H1 (cell line): Measurements from ENCODE around the gene ABCA5. TPM values are rescaled to one million over a fixed set of nuclear protein-coding genes. Genes with fewer than 3 reads are reported as not detected.

Experiments used
- CTCF ChIA-PET: fragments of 300-600 bp; sonication (Branson Sonifier 250); formaldehyde crosslinking; loops from one replicate; lab custom pipeline; 2021; ENCODE audit not compliant: partially characterized antibody; lab: Charles Lee
- POLR2A ChIA-PET: fragments of 300-600 bp; sonication (Branson Sonifier 250); formaldehyde crosslinking; loops from one replicate; lab custom pipeline; 2021; ENCODE audit warnings: inconsistent platforms; ENCODE audit not compliant: partially characterized antibody; lab: Charles Lee
- DNase-seq, 2 experiments: peaks; one replicate each; pipeline versions ENCODE4 v3.0.0 to v3.0.0-alpha.2; 2010 to 2022; ENCODE audit warnings: low spot score in 2 of 2, low read depth in 1 of 2, mixed read lengths in 1 of 2
- FAIRE-seq: peaks from 2 replicates; lab custom pipeline; 2011; peaks lifted over from hg19 to GRCh38; lab: Jason Lieb, UNC
- H2AFZ ChIP-seq: 2 replicates; pipeline ENCODE4 v1.8.1; 2012; ENCODE audit warnings: low read length, inconsistent platforms
- H2AK5ac ChIP-seq: 2 replicates; pipeline ENCODE4 v1.6.1; 2013; ENCODE audit warnings: low read depth, low read length
- H2BK120ac ChIP-seq: replicated peaks from 2 replicates; pipeline ENCODE3; 2013; ENCODE audit warnings: low read depth, low read length, inconsistent platforms
- H2BK12ac ChIP-seq: 2 replicates; pipeline ENCODE4 v1.6.1; 2013; ENCODE audit warnings: low read depth, low read length
- H2BK15ac ChIP-seq: 2 replicates; pipeline ENCODE4 v1.6.1; 2013; ENCODE audit warnings: low read length
- H2BK20ac ChIP-seq: 2 replicates; pipeline ENCODE4 v1.6.1; 2013; ENCODE audit warnings: low read length
- H2BK5ac ChIP-seq: 2 replicates; pipeline ENCODE4 v1.6.1; 2013; ENCODE audit warnings: low read depth, low read length
- H3K14ac ChIP-seq: 2 replicates; pipeline ENCODE4 v1.6.1; 2013; ENCODE audit warnings: inconsistent platforms; ENCODE audit not compliant: insufficient read length
- H3K18ac ChIP-seq: 2 replicates; pipeline ENCODE4 v1.6.1; 2013; ENCODE audit warnings: low read length; ENCODE audit errors: extremely low read depth
- H3K23ac ChIP-seq: 2 replicates; pipeline ENCODE4 v1.6.1; 2013; ENCODE audit warnings: inconsistent platforms; ENCODE audit not compliant: insufficient read length
- H3K23me2 ChIP-seq: 2 replicates; pipeline ENCODE4 v1.6.1; 2013; ENCODE audit warnings: low read depth, low read length
- H3K27ac ChIP-seq: 2 replicates; pipeline ENCODE4 v1.6.1; 2011; ENCODE audit warnings: low read depth, low read length, inconsistent platforms
- H3K27me3 ChIP-seq, 4 experiments: replicated peaks in 1 of 4; 1 replicate in 1 of 4; 2 replicates in 3 of 4; pipeline versions ENCODE4 v1.6.1 to v1.8.1; 2011 to 2013; ENCODE audit warnings: low read length in 3 of 4, mild to moderate bottlenecking in 3 of 4, inconsistent platforms in 2 of 4, mixed read lengths in 2 of 4, moderate library complexity in 1 of 4; ENCODE audit not compliant: control insufficient read depth in 3 of 4, insufficient read depth in 3 of 4; ENCODE audit errors: extremely low read depth in 1 of 4
- H3K36me3 ChIP-seq, 4 experiments: 2 replicates each; pipeline versions ENCODE4 v1.6.1 to v1.8.1; 2011 to 2013; ENCODE audit warnings: mild to moderate bottlenecking in 4 of 4, low read length in 3 of 4, moderate library complexity in 2 of 4, control low read depth in 1 of 4, inconsistent platforms in 1 of 4; ENCODE audit not compliant: insufficient read depth in 4 of 4, control insufficient read depth in 2 of 4
- H3K4ac ChIP-seq: replicated peaks from 2 replicates; pipeline ENCODE3; 2013; ENCODE audit warnings: low read length, low read depth, mixed read lengths, inconsistent platforms; ENCODE audit not compliant: insufficient read length
- H3K4me1 ChIP-seq, 4 experiments: replicated peaks in 1 of 4; 1 replicate in 1 of 4; 2 replicates in 3 of 4; pipeline versions ENCODE4 v1.6.1 to v1.8.1; 2011 to 2013; ENCODE audit warnings: low read length in 3 of 4, inconsistent platforms in 2 of 4, mixed read lengths in 1 of 4; ENCODE audit not compliant: insufficient read depth in 4 of 4, control insufficient read depth in 3 of 4
- H3K4me2 ChIP-seq, 2 experiments: 2 replicates each; pipeline versions ENCODE4 v1.6.1 to v1.8.1; 2011 to 2013; ENCODE audit warnings: low read depth in 2 of 2, low read length in 2 of 2, control low read depth in 1 of 2, inconsistent platforms in 1 of 2, mild to moderate bottlenecking in 1 of 2; ENCODE audit not compliant: insufficient read depth in 1 of 2
- H3K4me3 ChIP-seq, 4 experiments: fragments of 200-600, 300-600 bp in 1 of 4; sonication (generic), shearing (Covaris generic), sonication (Bioruptor Twin) in 1 of 4; 2 replicates each; pipeline versions ENCODE4 v1.5.1 to v1.8.1; 2011 to 2016; ENCODE audit warnings: low read length in 4 of 4, low read depth in 3 of 4, control low read depth in 2 of 4, inconsistent platforms in 2 of 4, mild to moderate bottlenecking in 2 of 4, mixed read lengths in 1 of 4, moderate library complexity in 1 of 4; ENCODE audit not compliant: insufficient read depth in 2 of 4; ENCODE audit errors: extremely low read depth in 1 of 4
- H3K56ac ChIP-seq: replicated peaks from 2 replicates; pipeline ENCODE3; 2013; ENCODE audit warnings: low read depth, mild to moderate bottlenecking, mixed read lengths, low read length, inconsistent platforms; ENCODE audit not compliant: insufficient read length
- H3K79me1 ChIP-seq: 2 replicates; pipeline ENCODE4 v1.6.1; 2013; ENCODE audit warnings: low read depth, low read length, control low read depth
- H3K79me2 ChIP-seq, 2 experiments: 2 replicates each; pipeline versions ENCODE4 v1.6.1 to v1.8.1; 2012 to 2013; ENCODE audit warnings: low read length in 2 of 2, mild to moderate bottlenecking in 2 of 2, inconsistent platforms in 1 of 2; ENCODE audit not compliant: insufficient read depth in 2 of 2, control insufficient read depth in 1 of 2
- H3K9ac ChIP-seq, 4 experiments: replicated peaks in 1 of 4; 1 replicate in 1 of 4; 2 replicates in 3 of 4; pipeline versions ENCODE4 v1.6.1 to v1.8.1; 2011 to 2013; ENCODE audit warnings: low read depth in 3 of 4, low read length in 3 of 4, control low read depth in 2 of 4, mild to moderate bottlenecking in 2 of 4, moderate library complexity in 2 of 4, inconsistent platforms in 1 of 4; ENCODE audit errors: extremely low read depth in 1 of 4
- H3K9me3 ChIP-seq, 2 experiments: 2 replicates each; pipeline versions ENCODE4 v1.6.1 to v1.8.1; 2012 to 2013; ENCODE audit warnings: mild to moderate bottlenecking in 2 of 2, moderate library complexity in 2 of 2, control low read depth in 1 of 2, inconsistent platforms in 1 of 2, low read depth in 1 of 2, low read length in 1 of 2, mixed read lengths in 1 of 2; ENCODE audit not compliant: insufficient read depth in 2 of 2
- H4K20me1 ChIP-seq, 2 experiments: replicated peaks in 1 of 2; 2 replicates each; pipeline versions ENCODE3 to v1.8.1; 2011 to 2013; ENCODE audit warnings: inconsistent platforms in 2 of 2, low read length in 2 of 2, mild to moderate bottlenecking in 1 of 2; ENCODE audit not compliant: insufficient read depth in 2 of 2, control insufficient read depth in 1 of 2
- H4K5ac ChIP-seq: 2 replicates; pipeline ENCODE4 v1.6.1; 2013; ENCODE audit warnings: low read length, low read depth, mixed read lengths, inconsistent platforms; ENCODE audit not compliant: insufficient read length
- H4K8ac ChIP-seq: 2 replicates; pipeline ENCODE4 v1.8.0; 2013; ENCODE audit warnings: mild to moderate bottlenecking, moderate library complexity, low read length, inconsistent platforms; ENCODE audit not compliant: insufficient read depth; ENCODE audit errors: extremely low read depth
- H4K91ac ChIP-seq: replicated peaks from 2 replicates; pipeline ENCODE3; 2013; ENCODE audit warnings: low read length, mixed read lengths, inconsistent platforms; ENCODE audit not compliant: insufficient read length
- ASH2L ChIP-seq: fragments of 200-600, 300-600 bp; sonication (generic); IDR thresholded peaks from one replicate; pipeline ENCODE4 v1.7.1; 2017; ENCODE audit warnings: low read length
- BRCA1 ChIP-seq: IDR thresholded peaks from 2 replicates; pipeline ENCODE4 v1.6.1; 2012; ENCODE audit warnings: low read depth, low read length, improper control_type of control experiment
- CBX5 ChIP-seq: fragments of 300-800, 300-1000 bp; sonication (generic); IDR thresholded peaks from 2 replicates; pipeline ENCODE4 v1.7.1; 2016; ENCODE audit warnings: antibody characterized with exemption, low read length, low read depth
- CHD1 ChIP-seq: IDR thresholded peaks from 2 replicates; pipeline ENCODE4 v1.6.1; 2012; ENCODE audit warnings: low read depth, low read length, improper control_type of control experiment
- EP300 ChIP-seq, 2 experiments: IDR thresholded peaks; 1 replicate in 1 of 2; 2 replicates in 1 of 2; pipeline ENCODE4 v1.6.1; 2011 to 2012; ENCODE audit warnings: low read depth in 2 of 2, low read length in 2 of 2, mild to moderate bottlenecking in 2 of 2, borderline replicate concordance in 1 of 2, inconsistent platforms in 1 of 2, moderate library complexity in 1 of 2
- GABPA ChIP-seq: IDR thresholded peaks from 2 replicates; pipeline ENCODE4 v1.6.1; 2011; ENCODE audit warnings: mild to moderate bottlenecking, low read length, moderate library complexity, borderline replicate concordance; ENCODE audit not compliant: insufficient read depth
- JUN ChIP-seq: IDR thresholded peaks from 2 replicates; pipeline ENCODE4 v1.6.1; 2011; ENCODE audit warnings: low read depth, mild to moderate bottlenecking, improper control_type of control experiment, low read length
- NANOG ChIP-seq: IDR thresholded peaks from 2 replicates; pipeline ENCODE4 v1.6.1; 2011; ENCODE audit warnings: low read length, low read depth, mild to moderate bottlenecking, inconsistent platforms; ENCODE audit not compliant: insufficient read depth, poor library complexity, severe bottlenecking
- RBBP5 ChIP-seq: IDR thresholded peaks from 2 replicates; pipeline ENCODE4 v1.7.1; 2012; ENCODE audit warnings: low read depth, mild to moderate bottlenecking, inconsistent platforms, low read length, moderate library complexity, borderline replicate concordance
- RNF2 ChIP-seq: fragments of 200-900, 300-1000 bp; sonication (generic); IDR thresholded peaks from 2 replicates; pipeline ENCODE4 v1.7.1; 2016; ENCODE audit warnings: borderline replicate concordance, low read depth, mild to moderate bottlenecking, antibody characterized with exemption, low read length; ENCODE audit not compliant: poor library complexity, severe bottlenecking; ENCODE audit errors: missing control alignments
- SIN3A ChIP-seq, 2 experiments: IDR thresholded peaks in 1 of 2; conservative IDR thresholded peaks in 1 of 2; 2 replicates each; pipeline ENCODE4 v1.6.1; 2011 to 2012; ENCODE audit warnings: low read length in 2 of 2, improper control_type of control experiment in 1 of 2, low read depth in 1 of 2, mild to moderate bottlenecking in 1 of 2
- SRF ChIP-seq: IDR thresholded peaks from 2 replicates; pipeline ENCODE4 v1.6.1; 2011; ENCODE audit warnings: mild to moderate bottlenecking, low read depth, low read length, moderate library complexity
- TBP ChIP-seq: IDR thresholded peaks from 2 replicates; pipeline ENCODE4 v1.6.1; 2011; ENCODE audit warnings: low read depth, low read length, improper control_type of control experiment
- TEAD4 ChIP-seq: IDR thresholded peaks from 2 replicates; pipeline ENCODE4 v1.6.1; 2012; ENCODE audit warnings: low read depth, low read length, inconsistent platforms, mixed read lengths
- WGBS, 2 experiments: shearing (Covaris generic) in 1 of 2; methylation state at CpG; one replicate each; pipeline versions ENCODE4 v1.1.6 to v1.1.7; 2013 to 2015; ENCODE audit warnings: low lambda C conversion rate in 2 of 2, mixed read lengths in 2 of 2, inconsistent platforms in 1 of 2, low coverage in 1 of 2, missing lambda C conversion rate in 1 of 2; ENCODE audit not compliant: insufficient replicate concordance in 2 of 2, insufficient coverage in 1 of 2, insufficient read length in 1 of 2; ENCODE audit errors: extremely low coverage in 1 of 2, missing lambda C conversion rate in 1 of 2; 5-methylcytosine and 5-hydroxymethylcytosine counted together
- polyA plus RNA-seq, 7 experiments: library from polyadenylated mRNA; depleted of rRNA in 3 of 7; stranded (reverse) in 5 of 7; unstranded in 2 of 7; fragments of >200 nt in 5 of 7; fragments of 200-250 nt in 2 of 7; gene quantifications; 1 replicate in 5 of 7; 2 replicates in 1 of 7; 4 replicates in 1 of 7; pipeline versions ENCODE4 v1.2.1 to v1.2.3, GENCODE V29; 2011 to 2013; ENCODE audit warnings: missing spikeins in 2 of 7, mixed read lengths in 2 of 7
- total RNA-seq: library from RNA; stranded (reverse); fragmentation: NEBNext Ultra II Directional; extraction: Animal tissue kit (Norgen Biotek cat#: 25700); gene quantifications from 2 replicates; pipeline ENCODE4 v1.2.1, GENCODE V29; 2021

The ABCA5 gene
- total and polyA plus RNA-seq, 2 of the 8 experiments (the other 6 are each of a cell fraction or from before 2014, with no cell fraction given) = 1.3 to 4.1 TPM

DNA sequence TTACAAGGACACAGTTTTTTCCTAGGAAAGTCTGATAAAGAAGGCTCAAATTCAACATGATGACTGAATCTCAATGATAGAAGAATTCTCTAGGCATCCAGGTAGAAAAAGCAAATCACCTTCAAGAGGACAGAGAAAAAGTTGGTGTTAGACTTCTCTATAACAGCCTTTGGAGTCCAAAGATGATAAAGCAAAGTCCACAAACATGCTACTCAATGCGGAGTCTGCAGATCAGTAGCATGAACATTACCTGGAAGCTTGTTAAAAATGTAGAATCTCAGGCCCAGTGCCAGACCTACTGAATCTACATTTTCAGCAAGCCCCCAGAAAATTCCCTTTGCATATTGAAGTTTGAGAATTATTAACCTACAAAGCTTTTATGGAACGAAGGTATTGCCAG lies 46.1 kb upstream of the ABCA5 start:
- Histone ChIP-seq H3K4me1 (no peaks in the 10 kb centered on the region; a peak in 1 of 7 replicates), H3K18ac (no peak overlapping the region), H4K91ac (no peak overlapping the region), H4K20me1 (no peaks in the 10 kb centered on the region), H3K79me1 (no peaks in the 10 kb centered on the region), H3K36me3 (no peaks in the 10 kb centered on the region), H2BK20ac (no peak overlapping the region), H2BK120ac (no peak overlapping the region), H3K9ac (no peak overlapping the region), H3K23ac (no peak overlapping the region), H3K14ac (no peak overlapping the region), H2AK5ac (no peak overlapping the region), H2BK5ac (no peak overlapping the region), H3K4ac (no peak overlapping the region), H3K56ac (no peak overlapping the region), H2AFZ (no peak overlapping the region), H3K27ac (no peak overlapping the region), H4K8ac (no peak overlapping the region), H3K9me3 (no peaks in the 10 kb centered on the region), H3K23me2 (no peaks in the 10 kb centered on the region), H3K4me2 (no peak overlapping the region), H4K5ac (no peak overlapping the region), H3K27me3 (no peaks in the 10 kb centered on the region), H3K4me3 (no peak overlapping the region), H2BK12ac (no peak overlapping the region), H3K79me2 (no peaks in the 10 kb centered on the region), H2BK15ac (no peak overlapping the region)
- ChIA-PET POLR2A (no interaction called here), CTCF (no interaction called here)
- WGBS, 2 experiments = 92% methylated on average over 2 of the region's 2 CpGs; no CpG with 5 or more reads in 1 of the 2 experiments
- FAIRE-seq (no peak), DNase-seq (no peak)
- TF ChIP-seq RNF2 (no peak), NANOG (no peak), CHD1 (no peak), EP300 (IDR thresholded peaks at IDR 0.05; ENCODE audit: borderline replicate concordance in 1 of 2, low read depth in 2 of 2, low read length in 2 of 2) (no peak), RBBP5 (no peak), JUN (no peak), ASH2L (no peak), CBX5 (no peak), BRCA1 (no peak), SRF (no peak), SIN3A (conservative IDR thresholded peaks at IDR 0.05 in 1 of 2, IDR thresholded peaks at IDR 0.05 in 1 of 2; ENCODE audit: low read depth in 1 of 2, low read length in 2 of 2) (no peak), GABPA (no peak), TEAD4 (no peak), TBP (no peak)
